Occipital lobe (tissue), 2 donors: Measurements from ENCODE around the gene SF3B5. TPM values are rescaled to one million over a fixed set of nuclear protein-coding genes. Genes with fewer than 3 reads are reported as not detected.
"Not testable (repeated sequence)": the region's sequence is repeated elsewhere in the genome, so short reads cannot be mapped to it uniquely, and the experiment has no call there.

Source experiments
- DNase-seq: peaks from one replicate; lab custom pipeline; 2025; lab: John Stamatoyannopoulos, UW
- total RNA-seq: library from RNA; depleted of rRNA; stranded (reverse); fragments of >200 nt; gene quantifications from one replicate; pipeline ENCODE4 v1.2.3, GENCODE V29; 2014

Gene SF3B5
- total RNA-seq, result 37.1 TPM

DNA sequence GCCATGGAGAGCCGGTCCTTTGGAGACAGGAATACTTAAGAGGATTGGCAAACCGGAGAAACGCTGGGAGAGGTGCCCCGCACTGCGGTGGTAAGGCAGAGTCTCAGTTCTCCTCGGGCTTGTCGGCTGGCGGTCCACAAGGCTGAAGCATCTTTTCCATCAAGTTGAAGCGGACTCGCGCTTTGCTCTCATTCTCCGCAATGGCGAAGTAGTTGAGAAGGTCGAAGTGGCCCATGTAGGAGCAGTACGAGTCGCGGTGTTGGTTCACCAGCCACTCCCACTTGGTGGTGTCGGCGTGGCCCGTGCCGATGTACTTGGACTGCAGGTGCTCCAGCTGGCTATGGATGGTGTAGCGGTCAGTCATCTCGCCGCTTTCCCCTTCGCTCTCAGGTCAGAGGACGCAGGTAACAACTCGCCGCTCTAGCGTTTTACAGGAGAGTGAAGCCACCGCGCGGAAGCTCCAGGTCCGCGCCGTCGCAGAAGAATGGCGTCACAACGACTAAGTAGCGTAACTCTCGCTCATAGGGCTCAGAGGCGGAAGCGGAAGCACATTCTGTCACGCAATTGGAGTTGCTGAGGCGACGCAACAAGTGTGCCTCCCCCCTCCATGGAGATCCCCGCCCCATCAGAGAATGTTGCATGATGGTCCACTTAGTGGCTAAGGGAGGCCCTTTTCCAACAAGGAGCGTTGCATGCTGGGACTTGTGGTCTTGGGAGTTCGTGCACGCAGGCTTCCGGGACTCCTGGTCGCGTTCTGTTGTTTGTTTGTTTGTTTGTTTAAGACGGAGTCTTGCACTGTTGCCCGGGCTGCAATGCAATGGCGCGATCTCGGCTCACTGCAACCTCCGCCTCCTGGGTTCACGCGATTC lies at the start of gene SF3B5:
Gene SF3B5 (minus strand): TSS at position 440 of the 869 bp plus-strand sequence. CDS start 76 bp downstream, at position 364.
- DNase-seq, result peak; percentile 97

DNA sequence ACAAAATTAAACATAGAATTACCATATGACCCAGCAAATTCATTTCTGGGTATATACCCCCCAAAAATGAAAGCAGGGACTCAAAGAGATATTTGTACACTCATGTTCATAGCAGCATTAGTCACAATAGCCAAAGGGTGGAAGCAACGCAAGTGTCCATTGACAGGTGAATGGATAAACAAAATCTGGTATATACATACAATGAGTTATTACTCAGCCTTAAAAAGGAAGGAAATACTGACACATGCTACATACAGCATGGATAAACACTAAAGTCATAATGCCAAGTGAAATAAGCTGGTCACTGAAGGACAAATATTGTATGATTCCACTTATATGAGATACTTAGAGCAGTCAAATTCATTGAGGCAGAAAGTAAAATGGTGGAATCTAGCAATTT lies 49.6 kb upstream of the SF3B5 start:
- no peak for DNase-seq

DNA sequence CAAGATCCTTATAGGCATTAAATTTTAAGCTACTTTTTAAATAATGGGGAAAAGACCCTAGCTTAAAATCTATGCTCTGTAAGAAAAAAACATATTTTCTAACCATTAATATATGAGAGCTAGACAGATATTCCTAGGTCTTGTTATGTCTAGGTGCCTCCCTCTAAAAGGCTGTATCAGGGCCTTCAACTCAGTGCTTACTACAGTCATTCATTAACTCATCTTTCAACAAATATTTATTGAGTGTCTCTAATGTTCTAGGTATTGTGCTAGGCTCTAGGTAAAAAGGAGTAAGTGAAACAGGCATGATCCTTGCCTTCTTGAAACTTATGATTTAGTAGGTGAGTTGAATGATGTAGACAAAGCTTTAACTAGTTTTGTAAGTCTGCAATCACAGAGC lies 48.5 kb upstream of the SF3B5 start:
- DNase-seq, result no peak

DNA sequence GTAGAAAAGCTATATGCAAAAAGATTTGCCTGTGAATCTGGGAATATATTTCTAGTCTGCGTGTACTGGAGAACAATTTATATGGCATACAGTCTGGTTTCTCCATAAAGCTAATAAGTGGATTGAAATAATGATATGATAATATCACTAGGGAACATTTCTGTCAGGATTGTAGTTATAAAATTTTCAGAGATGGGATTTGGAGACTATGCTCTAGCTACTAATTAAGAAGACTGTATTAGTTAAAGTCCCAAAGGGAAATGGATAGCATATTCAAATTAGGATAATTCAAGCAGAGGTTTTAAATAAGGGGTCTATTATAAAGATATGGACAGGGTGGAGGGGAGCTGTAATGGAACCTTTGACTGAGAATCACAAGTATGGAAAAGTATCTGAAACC lies 47.7 kb upstream of the SF3B5 start:
- no peak for DNase-seq

DNA sequence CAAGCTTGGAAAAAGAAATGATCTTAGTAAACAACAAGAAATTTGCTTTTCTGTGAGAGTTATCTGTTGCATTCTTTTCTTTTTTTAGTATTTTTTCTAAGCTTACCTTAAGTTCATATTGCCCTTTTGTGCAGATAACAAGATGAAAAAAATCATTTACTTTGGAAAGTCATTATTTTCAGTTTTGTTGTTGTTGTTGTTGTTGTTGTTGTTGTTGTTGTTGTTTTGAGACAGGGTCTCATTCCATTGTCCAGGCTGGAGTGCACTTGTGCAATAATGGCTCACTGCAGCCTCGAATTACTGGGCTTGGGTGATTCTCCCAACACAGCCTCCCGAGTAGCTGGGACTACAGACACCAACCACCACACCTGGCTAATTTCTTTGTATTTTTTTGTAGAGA lies 46.1 kb upstream of the SF3B5 start:
- no peak for DNase-seq

DNA sequence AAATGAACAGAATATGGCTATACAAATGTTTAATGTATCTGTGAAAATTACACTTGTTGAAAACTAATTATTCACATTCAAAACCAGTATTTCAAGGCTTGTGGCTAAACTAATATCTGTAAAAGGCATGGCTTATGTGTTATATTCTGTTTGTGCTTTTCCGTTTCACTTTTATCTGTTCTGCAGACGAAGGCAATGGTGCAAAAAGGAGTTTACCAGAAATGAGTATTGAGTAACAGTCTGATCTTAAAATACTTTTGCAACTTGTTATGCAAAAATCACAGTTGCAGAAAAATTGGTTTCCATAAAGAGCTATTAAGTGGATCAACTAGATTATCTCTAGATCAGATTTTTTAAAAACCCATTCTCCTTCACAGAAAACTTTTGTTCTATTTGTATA lies 45.5 kb upstream of the SF3B5 start:
- no peak for DNase-seq

DNA sequence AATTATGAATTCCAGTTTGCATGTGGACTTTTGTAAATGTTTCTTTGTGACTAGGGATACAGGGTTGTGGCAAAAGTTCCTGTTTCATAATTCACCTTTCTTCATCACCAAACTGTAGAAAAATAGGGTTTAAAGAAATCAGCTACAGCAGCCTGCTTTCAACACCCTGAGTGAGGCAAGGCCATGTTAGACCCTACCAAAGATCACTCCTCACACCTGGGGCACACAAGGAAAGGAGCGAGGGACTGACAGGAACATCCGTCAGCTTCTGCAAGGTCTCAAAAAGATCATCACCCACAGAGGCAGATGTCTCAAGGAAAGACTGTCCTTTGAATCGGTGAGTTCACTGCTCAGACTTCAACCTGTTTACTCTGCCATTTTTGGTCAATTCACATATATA lies 44.4 kb upstream of the SF3B5 start:
- DNase-seq, result no peak

DNA sequence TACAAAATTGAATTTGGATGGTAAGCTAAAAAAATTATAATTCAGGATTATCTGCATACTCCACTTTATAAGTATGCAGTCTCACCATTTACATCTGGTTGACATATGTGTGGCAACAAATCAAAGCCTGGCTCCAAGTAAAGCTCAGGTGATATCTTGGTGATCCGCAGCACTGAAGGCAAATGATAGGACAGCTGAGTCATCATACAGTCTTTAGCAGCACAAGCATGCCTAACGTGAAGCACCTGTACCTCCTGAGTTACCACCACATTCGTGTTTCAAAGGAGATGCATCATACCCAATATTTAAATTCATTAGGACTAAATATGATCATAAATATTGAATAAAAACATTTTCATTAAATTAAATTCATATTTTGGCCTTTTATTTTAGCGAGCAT lies 43.2 kb upstream of the SF3B5 start:
- DNase-seq, result no peak

DNA sequence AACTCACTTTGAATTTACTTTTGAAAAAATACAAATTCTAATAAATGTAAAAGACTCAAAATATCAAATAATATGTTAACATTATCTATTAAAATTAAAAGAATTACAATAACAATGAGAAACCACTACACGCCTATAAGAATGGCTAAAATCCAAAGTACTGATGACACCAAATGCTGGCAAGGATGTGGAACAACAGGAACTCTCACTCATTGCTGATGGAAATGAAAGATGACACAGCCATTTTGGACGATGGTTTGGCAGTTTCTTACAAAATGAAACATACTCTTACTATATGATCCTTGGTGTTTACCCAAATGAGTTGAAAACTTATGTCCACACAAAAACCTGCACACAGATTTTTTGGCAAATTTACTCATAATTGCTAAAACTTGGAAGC lies 39.4 kb upstream of the SF3B5 start:
- no peak for DNase-seq

DNA sequence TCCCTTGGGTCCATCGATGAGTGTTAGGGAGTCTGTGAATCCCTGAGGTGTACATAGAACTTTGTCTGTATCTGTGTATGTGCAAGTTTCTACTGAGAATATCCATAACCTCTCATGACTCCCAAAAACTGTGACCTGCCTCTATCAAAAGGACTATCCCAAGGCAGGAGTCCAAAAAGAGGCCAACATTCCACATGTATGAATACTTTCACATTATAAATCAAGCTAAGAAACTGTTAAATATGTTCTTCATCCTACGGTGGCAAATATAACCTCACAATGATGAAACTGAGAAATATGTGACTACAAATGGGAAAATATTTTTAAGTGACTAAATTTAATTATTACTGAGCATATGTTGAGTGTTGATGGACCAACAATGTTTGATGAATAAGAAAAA lies 38.8 kb upstream of the SF3B5 start:
- DNase-seq, result no peak

DNA sequence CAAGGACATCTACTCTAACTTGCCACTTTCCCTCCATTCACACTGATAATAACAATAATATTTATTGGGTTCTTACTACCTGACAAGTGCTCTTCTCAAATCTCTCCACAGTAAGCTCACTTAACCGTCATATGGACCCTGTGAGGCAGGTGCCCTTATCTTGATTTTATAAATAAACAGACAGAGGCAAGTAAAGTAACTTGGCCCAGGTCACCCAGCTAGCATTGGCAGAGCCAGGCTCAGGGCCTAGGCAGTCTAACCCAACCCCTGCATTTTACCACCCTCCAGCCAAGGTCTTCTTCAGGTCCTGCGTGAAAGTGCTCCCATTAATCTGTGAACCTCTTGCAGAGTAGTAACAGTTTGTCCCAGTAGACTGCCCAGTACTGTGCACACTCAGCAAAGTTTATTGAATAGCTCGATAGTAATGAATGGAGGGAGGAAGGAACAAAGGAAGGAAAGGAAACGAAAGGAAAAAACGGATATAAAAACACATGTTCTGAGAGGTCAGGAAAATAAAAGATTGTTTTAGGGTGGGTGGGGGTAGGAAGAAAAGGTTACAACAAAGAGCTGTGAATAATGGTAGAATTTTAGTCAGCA lies 38.0 kb upstream of the SF3B5 start:
- no peak for DNase-seq

DNA sequence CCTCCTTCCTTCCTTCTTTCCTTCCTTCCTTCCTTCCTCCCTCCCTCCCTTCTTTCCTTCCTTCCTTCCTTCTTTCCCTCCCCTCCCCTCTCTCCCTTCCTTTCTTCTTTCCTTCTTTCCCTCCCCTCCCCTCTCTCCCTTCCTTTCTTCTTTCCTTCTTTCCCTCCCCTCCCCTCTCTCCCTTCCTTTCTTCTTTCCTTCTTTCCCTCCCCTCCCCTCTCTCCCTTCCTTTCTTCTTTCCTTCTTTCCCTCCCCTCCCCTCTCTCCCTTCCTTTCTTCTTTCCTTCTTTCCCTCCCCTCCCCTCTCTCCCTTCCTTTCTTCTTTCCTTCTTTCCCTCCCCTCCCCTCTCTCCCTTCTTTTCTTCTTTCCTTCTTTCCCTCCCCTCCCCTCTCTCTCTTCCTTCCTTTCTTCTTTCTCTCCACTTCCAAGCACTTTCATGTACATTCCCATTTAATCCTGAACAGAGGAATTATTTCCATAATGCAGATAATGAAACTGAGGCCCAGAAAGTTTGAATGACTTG lies 36.9 kb upstream of the SF3B5 start:
- not testable (repeated sequence) for DNase-seq

DNA sequence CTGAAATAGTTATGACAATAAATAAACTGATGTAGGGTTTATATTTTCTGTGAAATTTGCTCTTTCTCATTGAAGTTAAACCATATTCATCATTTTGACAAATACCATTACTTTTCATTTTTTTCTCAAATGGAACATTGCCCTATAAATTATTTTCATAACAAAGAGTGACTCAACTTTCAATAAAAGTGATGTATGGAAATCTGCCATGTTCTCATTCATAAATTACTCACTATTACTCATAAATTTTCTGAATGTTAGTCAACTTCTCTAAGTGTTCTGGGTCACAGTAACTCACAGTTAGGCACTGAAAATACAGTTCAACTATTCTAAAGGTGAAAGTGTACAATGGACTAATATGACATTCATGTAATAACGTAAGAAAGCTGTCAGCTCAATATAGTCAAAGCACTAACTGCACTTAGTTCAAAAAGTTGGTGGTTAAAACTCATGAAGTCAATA lies 35.9 kb upstream of the SF3B5 start:
- no peak for DNase-seq

DNA sequence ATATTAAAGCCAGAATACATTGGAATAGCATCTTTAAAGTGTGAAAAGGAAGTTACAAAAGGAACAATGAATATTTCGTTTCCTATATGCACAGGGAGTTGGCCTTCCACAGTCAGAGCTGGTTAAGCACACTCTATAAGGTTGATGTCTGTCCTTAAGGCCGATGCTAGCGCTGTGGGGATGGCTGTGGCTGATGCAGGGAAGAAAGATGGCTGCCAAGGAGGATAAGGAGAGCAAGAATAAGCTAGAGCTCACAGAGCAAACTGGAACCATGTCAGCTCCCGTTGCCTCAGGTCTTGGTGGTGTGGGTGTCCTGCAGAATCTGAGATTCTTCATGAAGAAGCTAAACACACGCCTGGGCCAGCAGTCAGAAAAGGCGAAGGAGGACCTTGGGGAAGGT lies 34.1 kb upstream of the SF3B5 start:
- no peak for DNase-seq

DNA sequence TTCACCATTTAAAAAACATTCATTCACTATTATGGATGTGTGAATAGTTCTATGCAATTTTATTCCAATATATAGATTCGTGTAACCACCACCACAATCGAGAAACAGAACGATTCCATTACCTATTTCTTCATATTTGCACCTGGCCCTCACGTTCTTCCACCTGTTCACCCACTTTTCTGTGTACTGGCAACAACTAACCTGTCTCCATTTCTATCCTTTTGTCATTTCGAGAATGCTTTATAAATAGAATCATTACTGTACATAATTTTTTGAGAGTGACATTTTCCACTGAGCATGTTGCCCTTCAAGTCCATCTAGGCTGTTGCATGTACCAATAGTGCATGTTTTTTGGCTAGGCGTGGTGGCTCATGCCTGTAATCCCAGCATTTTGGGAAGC lies 31.7 kb upstream of the SF3B5 start:
- DNase-seq, result no peak

DNA sequence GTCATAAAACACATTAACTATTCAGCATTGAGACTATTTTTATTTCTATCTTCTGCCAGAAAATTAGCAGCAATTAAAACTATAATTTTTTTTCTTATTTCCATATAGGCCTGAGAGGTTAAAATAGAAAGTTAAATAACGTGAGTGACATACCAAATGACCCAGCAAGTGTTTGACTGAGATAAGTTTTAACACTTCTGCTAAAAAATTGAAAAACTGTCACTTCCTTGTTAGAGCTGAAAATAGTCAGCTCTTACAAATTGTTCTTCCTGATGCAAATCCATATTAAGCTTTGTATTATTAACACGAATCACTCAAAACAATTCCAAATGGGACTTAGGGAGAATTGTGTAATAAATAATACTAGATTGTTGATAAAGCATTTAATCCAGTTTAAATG lies 28.5 kb upstream of the SF3B5 start:
- DNase-seq, result no peak

DNA sequence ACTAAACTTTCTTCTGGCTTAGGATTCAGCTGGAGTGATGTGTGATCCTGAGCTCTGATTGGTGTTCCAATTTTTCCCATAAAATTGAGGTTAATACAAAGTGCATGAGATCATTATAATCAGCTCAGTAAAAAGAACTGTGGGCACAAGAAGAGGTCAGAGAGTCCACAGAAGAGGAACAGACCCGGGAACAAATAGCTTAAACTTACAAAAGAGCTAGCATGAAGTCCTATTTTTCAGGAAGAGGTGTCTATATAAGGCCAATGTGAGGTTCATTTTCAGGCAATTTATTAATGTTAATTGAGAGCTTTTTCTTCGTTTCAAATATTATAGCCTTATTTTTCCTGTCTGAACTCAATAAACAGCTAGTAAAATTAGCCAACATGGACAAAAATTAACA lies 28.0 kb upstream of the SF3B5 start:
- DNase-seq, result no peak

DNA sequence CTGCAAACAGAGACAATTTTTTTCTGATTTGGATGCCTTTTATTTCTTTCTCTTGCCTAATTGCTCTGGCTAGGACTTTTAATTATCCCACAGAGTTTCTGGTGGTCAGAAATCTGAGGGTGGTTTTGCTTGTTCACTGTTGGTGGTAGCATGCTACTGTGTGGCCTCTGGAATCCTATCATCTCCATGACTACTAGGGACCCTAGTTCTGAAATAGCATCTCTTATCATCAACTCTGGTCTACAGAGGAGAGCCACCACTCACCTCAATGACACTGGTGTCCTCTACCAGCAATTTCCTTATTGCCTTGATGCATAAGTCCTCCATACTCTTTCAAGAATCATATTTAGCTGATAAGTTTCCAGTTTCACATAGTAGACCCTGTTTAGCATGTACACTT lies 27.5 kb upstream of the SF3B5 start:
- no peak for DNase-seq

DNA sequence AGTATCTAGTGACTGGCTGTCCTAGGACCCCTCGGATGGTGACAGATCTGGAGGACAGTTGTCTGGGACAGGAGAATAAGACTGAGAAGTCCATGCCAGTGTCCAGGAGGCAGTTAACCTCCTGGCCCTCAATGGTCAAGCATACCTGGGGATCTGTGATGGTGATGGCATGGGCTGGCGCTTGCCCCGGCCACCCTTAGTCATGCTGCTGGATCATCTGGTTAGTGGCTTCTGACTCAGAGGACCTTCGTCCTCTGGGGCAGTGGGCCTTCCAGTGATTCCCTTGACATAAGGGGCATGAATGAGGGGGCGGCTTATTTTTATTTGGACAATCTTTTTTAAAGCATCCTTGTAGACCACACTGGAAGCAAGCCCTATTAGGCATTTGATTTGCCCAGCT lies 24.0 kb upstream of the SF3B5 start:
- DNase-seq, result no peak

DNA sequence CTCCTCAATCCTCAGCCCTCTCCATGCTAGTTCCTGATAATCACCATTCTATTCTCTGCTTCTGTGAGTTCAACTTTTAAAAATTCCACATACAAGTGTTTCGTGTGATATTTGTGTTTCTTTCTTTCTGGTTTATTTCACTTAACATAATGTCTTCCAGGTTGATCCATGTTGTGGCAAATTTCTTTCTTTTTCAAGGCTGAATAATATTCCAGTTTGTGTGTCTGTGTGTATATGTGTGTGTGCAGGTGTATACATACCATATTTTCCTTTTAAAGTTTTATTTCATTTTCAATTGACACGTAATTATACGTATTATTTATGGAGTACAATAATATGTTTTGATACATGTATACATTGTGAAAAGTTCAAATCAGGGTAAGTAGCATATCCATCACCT lies 19.8 kb upstream of the SF3B5 start:
- DNase-seq, result no peak

DNA sequence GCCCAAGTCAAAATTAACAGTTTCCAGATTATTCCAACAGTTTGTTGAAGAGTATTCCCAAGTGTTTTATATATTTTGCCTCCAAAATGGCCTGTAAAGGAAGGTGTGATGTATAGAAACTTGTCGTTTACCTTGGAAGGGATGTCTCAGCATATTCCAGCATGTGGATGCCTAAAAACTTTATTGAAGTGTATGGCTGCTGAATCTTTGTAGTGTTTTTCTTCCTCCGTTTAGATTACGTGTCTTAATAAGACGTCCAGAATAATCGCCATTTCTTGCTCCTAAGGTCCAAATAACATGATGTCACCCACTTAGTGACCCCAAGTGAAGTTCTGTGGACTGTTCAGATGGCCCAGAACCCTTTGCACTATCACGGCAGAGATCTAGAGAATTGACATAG lies 18.0 kb upstream of the SF3B5 start:
- no peak for DNase-seq

DNA sequence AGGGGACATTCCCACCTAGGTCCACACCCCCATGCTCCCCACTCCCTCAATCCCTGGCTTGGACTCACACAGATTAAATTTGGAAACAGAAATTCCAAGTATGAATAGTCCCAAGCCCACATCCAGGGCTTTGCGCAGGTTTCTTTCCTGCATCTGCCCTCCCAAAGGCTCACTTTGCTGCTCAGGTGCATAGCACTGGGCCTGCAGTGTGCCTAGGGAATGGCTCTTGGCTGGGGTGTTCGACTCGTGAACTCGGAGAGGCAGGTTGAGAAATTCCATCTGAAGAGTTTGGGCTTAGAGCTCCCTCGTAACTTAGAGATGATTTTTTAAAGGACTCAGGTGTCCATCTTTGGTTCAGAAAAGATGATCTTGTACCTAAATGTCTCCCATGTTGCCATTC lies 14.8 kb upstream of the SF3B5 start:
- no peak for DNase-seq

DNA sequence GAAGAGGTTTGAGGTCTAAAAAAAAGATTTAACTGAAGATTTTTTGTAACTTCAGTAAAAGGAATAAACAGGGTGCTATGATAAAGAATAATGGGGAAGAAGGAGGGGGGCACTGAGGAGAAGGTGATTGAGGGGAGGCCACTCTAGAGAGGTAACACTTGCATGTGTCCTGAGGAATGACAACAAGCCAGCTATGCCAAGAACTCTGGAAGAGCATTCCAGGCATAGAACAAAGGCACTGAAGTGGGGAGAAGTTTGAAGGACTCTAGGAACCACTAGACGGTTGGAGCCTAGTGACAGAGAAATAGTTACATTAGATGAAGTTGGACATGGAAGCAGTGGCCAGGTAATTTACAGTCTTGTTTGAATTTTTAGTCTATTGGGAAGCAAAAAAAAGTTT lies 10.8 kb upstream of the SF3B5 start:
- no peak for DNase-seq
